COLO668 (cell line): ENCODE results near the gene PI4KA.
A peak's percentile ranks its signal among the peaks of the same experiment; 100 is the strongest.
"Not testable (repeated sequence)": the region's sequence is repeated elsewhere in the genome, so short reads cannot be mapped to it uniquely, and the experiment has no call there.

Experiments used
- DNase-seq: peaks from one replicate; lab custom pipeline; 2025; ENCODE audit not compliant: unreplicated experiment; lab: John Stamatoyannopoulos, UW

PI4KA gene

GRCh38 chr22:20732431-20732830 lies 126.2 kb downstream of the PI4KA start:
- DNase-seq = not testable (repeated sequence)

- peak; percentile 77 for DNase-seq
These were observed 129.4 kb downstream of the PI4KA start for GRCh38 chr22:20729194-20729593.

GRCh38 chr22:20728523-20729190 lies 130.0 kb downstream of the PI4KA start:
- DNase-seq = no peak

- no peak for DNase-seq
These were observed 131.2 kb downstream of the PI4KA start for GRCh38 chr22:20727118-20728015.

- DNase-seq = no peak
These were observed 132.5 kb downstream of the PI4KA start for GRCh38 chr22:20725987-20726558.

GRCh38 chr22:20724676-20725454 lies 133.7 kb downstream of the PI4KA start:
- DNase-seq = no peak

- DNase-seq = no peak
These were observed 137.0 kb downstream of the PI4KA start for GRCh38 chr22:20721409-20722218.

GRCh38 chr22:20720692-20721408 lies 137.8 kb downstream of the PI4KA start:
- DNase-seq = no peak

GRCh38 chr22:20718727-20719126 lies 139.9 kb downstream of the PI4KA start:
- DNase-seq = peak; percentile 77

- peak; percentile 10 for DNase-seq
These were observed 140.6 kb downstream of the PI4KA start for GRCh38 chr22:20717981-20718380.

GRCh38 chr22:20717213-20717866 lies 141.3 kb downstream of the PI4KA start:
- DNase-seq = peak; percentile 47

GRCh38 chr22:20713116-20713515 lies 145.5 kb downstream of the PI4KA start:
- not testable (repeated sequence) for DNase-seq

- DNase-seq = not testable (repeated sequence)
These were observed 148.6 kb downstream of the PI4KA start for GRCh38 chr22:20709966-20710365.

GRCh38 chr22:20707549-20708118 lies 151.0 kb downstream of the PI4KA start:
- not testable (repeated sequence) for DNase-seq

- peak; percentile 35 for DNase-seq
These were observed 154.6 kb downstream of the PI4KA start for GRCh38 chr22:20703816-20704609.

GRCh38 chr22:20703414-20703806 lies 155.2 kb downstream of the PI4KA start:
- DNase-seq = not testable (repeated sequence)

- peak; percentile 94 for DNase-seq
These were observed 155.8 kb downstream of the PI4KA start for GRCh38 chr22:20702546-20703413.
